ENCODE measurements around the gene TH. TPM values are rescaled to one million over a fixed set of nuclear protein-coding genes. Genes with fewer than 3 reads are reported as not detected.
"Not testable (repeated sequence)": the region's sequence is repeated elsewhere in the genome, so short reads cannot be mapped to it uniquely, and the experiment has no call there.

TH gene
- total RNA-seq, 4 donors from 2014 or later = 1.3 TPM; not detected in 3

GRCh38 chr11:2127482-2128129 is 44.0 kb downstream of the TH start:
- Histone ChIP-seq H3K9me3 (no peaks in the 10 kb centered on the region), H3K4me3 (no peak overlapping the region), H3K4me1 (no peaks in the 10 kb centered on the region), H3K27me3 (peaks cover 0 to 73% (median under 1%) of the 10 kb centered on the region in 4 donors), H3K27ac (replicated peaks in 1 of 4) (no peak overlapping the region), H3K36me3 (peaks cover 0 to 18% (median 0%) of the 10 kb centered on the region in 4 donors)
- TF ChIP-seq EP300 (IDR thresholded peaks at IDR 0.05) (no peak), CTCF (IDR thresholded peaks at IDR 0.05) (no peak), POLR2A (IDR thresholded peaks at IDR 0.05; ENCODE audit: low read depth) (no peak), POLR2AphosphoS5 (IDR thresholded peaks at IDR 0.05) (no peak)
- intact Hi-C loops (cut with DNase I) = no loop called here
- DNase-seq (ENCODE audit: extremely low spot score) = no peak
- WGBS = 75% methylated on average over 7 of the region's 8 CpGs

- H3K36me3 ChIP-seq = peaks cover 0 to 17% (median 0%) of the 10 kb centered on the region in 4 donors
- no peak overlapping the region for H3K27ac ChIP-seq (replicated peaks in 1 of 4)
- no peak for DNase-seq (ENCODE audit: extremely low spot score)
- peaks cover 0 to 73% (median 4%) of the 10 kb centered on the region in 4 donors for H3K27me3 ChIP-seq
- H3K4me1 ChIP-seq = no peaks in the 10 kb centered on the region
- 89% methylated on average over 2 of the region's 2 CpGs for WGBS
- intact Hi-C loops (cut with DNase I) = no loop called here
- no peak overlapping the region for H3K4me3 ChIP-seq
- TF ChIP-seq POLR2AphosphoS5 (IDR thresholded peaks at IDR 0.05) = no peak
- no peak for TF ChIP-seq EP300 (IDR thresholded peaks at IDR 0.05)
- TF ChIP-seq CTCF (IDR thresholded peaks at IDR 0.05) = no peak
- no peak for TF ChIP-seq POLR2A (IDR thresholded peaks at IDR 0.05; ENCODE audit: low read depth)
- no peaks in the 10 kb centered on the region for H3K9me3 ChIP-seq
Measured at GRCh38 chr11:2126520-2127085, 45.0 kb downstream of the TH start.

- H3K36me3 ChIP-seq; DNase-seq (ENCODE audit: extremely low spot score); H3K4me1 ChIP-seq; H3K9me3 ChIP-seq; intact Hi-C loops (cut with DNase I); H3K27ac ChIP-seq (replicated peaks in 1 of 4); H3K4me3 ChIP-seq: not testable (repeated sequence)
- WGBS = 90% methylated on average over 10 of the region's 10 CpGs
- H3K27me3 ChIP-seq = peaks cover 0 to 74% (median 4%) of the 10 kb centered on the region in 4 donors
Measured at GRCh38 chr11:2124736-2125484, 46.7 kb downstream of the TH start.

- intact Hi-C loops (cut with DNase I) = no loop called here
Measured at GRCh38 chr11:2123628-2123960, 48.0 kb downstream of the TH start.

More at GRCh38 chr11:2123628-2123960, 48.0 kb downstream of the TH start:
- 90% methylated on average over 5 of the region's 7 CpGs for WGBS
- Histone ChIP-seq H3K27me3 (peaks cover 0 to 68% (median 4%) of the 10 kb centered on the region in 4 donors), H3K4me1 (no peaks in the 10 kb centered on the region), H3K36me3 (no peaks in the 10 kb centered on the region), H3K4me3 (no peak overlapping the region), H3K27ac (replicated peaks in 1 of 4) (no peak overlapping the region), H3K9me3 (no peaks in the 10 kb centered on the region)
- TF ChIP-seq EP300 (IDR thresholded peaks at IDR 0.05) (no peak), POLR2AphosphoS5 (IDR thresholded peaks at IDR 0.05) (no peak), CTCF (IDR thresholded peaks at IDR 0.05) (no peak)
- DNase-seq (ENCODE audit: extremely low spot score) = no peak
